Measurements from ENCODE around the gene LDLR.

GRCh38 chr19:11046605-11047354, 42.5 kb upstream of the LDLR start:
- TF ChIP-seq, protein P1, sequence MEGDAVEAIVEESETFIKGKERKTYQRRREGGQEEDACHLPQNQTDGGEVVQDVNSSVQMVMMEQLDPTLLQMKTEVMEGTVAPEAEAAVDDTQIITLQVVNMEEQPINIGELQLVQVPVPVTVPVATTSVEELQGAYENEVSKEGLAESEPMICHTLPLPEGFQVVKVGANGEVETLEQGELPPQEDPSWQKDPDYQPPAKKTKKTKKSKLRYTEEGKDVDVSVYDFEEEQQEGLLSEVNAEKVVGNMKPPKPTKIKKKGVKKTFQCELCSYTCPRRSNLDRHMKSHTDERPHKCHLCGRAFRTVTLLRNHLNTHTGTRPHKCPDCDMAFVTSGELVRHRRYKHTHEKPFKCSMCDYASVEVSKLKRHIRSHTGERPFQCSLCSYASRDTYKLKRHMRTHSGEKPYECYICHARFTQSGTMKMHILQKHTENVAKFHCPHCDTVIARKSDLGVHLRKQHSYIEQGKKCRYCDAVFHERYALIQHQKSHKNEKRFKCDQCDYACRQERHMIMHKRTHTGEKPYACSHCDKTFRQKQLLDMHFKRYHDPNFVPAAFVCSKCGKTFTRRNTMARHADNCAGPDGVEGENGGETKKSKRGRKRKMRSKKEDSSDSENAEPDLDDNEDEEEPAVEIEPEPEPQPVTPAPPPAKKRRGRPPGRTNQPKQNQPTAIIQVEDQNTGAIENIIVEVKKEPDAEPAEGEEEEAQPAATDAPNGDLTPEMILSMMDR (IDR thresholded peaks at IDR 0.05), result no peak
- no peak for TF ChIP-seq POLR2AphosphoS5 (IDR thresholded peaks at IDR 0.05)

Measured in upper lobe of left lung (tissue), 4 donors.